Keratinocyte (primary cell): ENCODE measurements around the gene POLK. TPM values are rescaled to one million over a fixed set of nuclear protein-coding genes. Genes with fewer than 3 reads are reported as not detected.

ENCODE experiments used
- DNase-seq: peaks from one replicate; pipeline ENCODE4 v3.0.0-alpha.2; 2011; ENCODE audit warnings: low read depth, missing footprints, low spot score
- FAIRE-seq: peaks from 2 replicates; lab custom pipeline; 2011; peaks lifted over from hg19 to GRCh38; lab: Jason Lieb, UNC
- H2AFZ ChIP-seq: 2 replicates; pipeline ENCODE4 v1.6.0; 2012; ENCODE audit warnings: low read length, control low read depth, inconsistent platforms; ENCODE audit not compliant: control insufficient read depth
- H3K27ac ChIP-seq: 2 replicates; pipeline ENCODE4 v1.5.1; 2011; ENCODE audit warnings: low read length; ENCODE audit not compliant: control insufficient read depth, insufficient read depth
- H3K27me3 ChIP-seq: 3 replicates; pipeline ENCODE4 v1.6.0; 2011; ENCODE audit warnings: low read length; ENCODE audit not compliant: control insufficient read depth, insufficient read depth; ENCODE audit errors: extremely low read depth
- H3K36me3 ChIP-seq, 2 experiments: 2 replicates in 1 of 2; 3 replicates in 1 of 2; pipeline ENCODE4 v1.5.1; 2011; ENCODE audit warnings: low read length in 2 of 2, mild to moderate bottlenecking in 1 of 2; ENCODE audit not compliant: control insufficient read depth in 2 of 2, insufficient read depth in 2 of 2; ENCODE audit errors: extremely low read depth in 1 of 2
- H3K4me1 ChIP-seq: 3 replicates; pipeline ENCODE4 v1.5.1; 2011; ENCODE audit warnings: low read length; ENCODE audit not compliant: control insufficient read depth, insufficient read depth; ENCODE audit errors: extremely low read depth
- H3K4me2 ChIP-seq: 3 replicates; pipeline ENCODE4 v1.6.0; 2011; ENCODE audit warnings: low read depth, low read length; ENCODE audit not compliant: control insufficient read depth, insufficient read depth; ENCODE audit errors: extremely low read depth
- H3K4me3 ChIP-seq, 3 experiments: fragments of 200-600 bp in 1 of 3; sonication (generic) in 1 of 3; 2 replicates in 2 of 3; 3 replicates in 1 of 3; pipeline ENCODE4 v1.5.1; 2011 to 2016; ENCODE audit warnings: low read length in 3 of 3, mild to moderate bottlenecking in 3 of 3, control low read depth in 2 of 3, inconsistent platforms in 1 of 3, low read depth in 1 of 3, mixed read lengths in 1 of 3, mixed run types in 1 of 3, moderate library complexity in 1 of 3; ENCODE audit not compliant: control insufficient read depth in 2 of 3, insufficient read depth in 2 of 3; ENCODE audit errors: extremely low read depth in 1 of 3
- H3K79me2 ChIP-seq: 2 replicates; pipeline ENCODE4 v1.6.0; 2012; ENCODE audit warnings: low read length; ENCODE audit not compliant: control insufficient read depth, insufficient read depth
- H3K9ac ChIP-seq: 3 replicates; pipeline ENCODE4 v1.6.0; 2011; ENCODE audit warnings: low read length; ENCODE audit not compliant: control insufficient read depth, insufficient read depth; ENCODE audit errors: extremely low read depth
- H3K9me1 ChIP-seq: 3 replicates; pipeline ENCODE4 v1.6.0; 2011; ENCODE audit warnings: low read length; ENCODE audit not compliant: control insufficient read depth, insufficient read depth; ENCODE audit errors: extremely low read depth
- H3K9me3 ChIP-seq: 2 replicates; pipeline ENCODE4 v1.5.1; 2012; ENCODE audit warnings: low read depth, low read length; ENCODE audit not compliant: control insufficient read depth
- H4K20me1 ChIP-seq: 3 replicates; pipeline ENCODE4 v1.6.0; 2011; ENCODE audit warnings: low read length; ENCODE audit not compliant: control insufficient read depth, insufficient read depth; ENCODE audit errors: extremely low read depth
- CTCF ChIP-seq, 3 experiments: IDR thresholded peaks in 1 of 3; conservative IDR thresholded peaks in 1 of 3; optimal IDR thresholded peaks in 1 of 3; 2 replicates in 2 of 3; 3 replicates in 1 of 3; pipeline versions ENCODE3 to v1.5.1; 2011; ENCODE audit warnings: low read length in 3 of 3, mild to moderate bottlenecking in 3 of 3, moderate library complexity in 2 of 3, control low read depth in 1 of 3, inconsistent platforms in 1 of 3; ENCODE audit not compliant: insufficient read depth in 2 of 3; ENCODE audit errors: extremely low read depth in 1 of 3
- EZH2 ChIP-seq: IDR thresholded peaks from one replicate; pipeline ENCODE4 v1.6.1; 2012; ENCODE audit warnings: inconsistent platforms, mild to moderate bottlenecking, low read length, moderate library complexity
- dilution Hi-C: fragments of 300-500 bp; cut with MboI; formaldehyde crosslinking; loops from one replicate; pipeline ENCODE4 v1.7.0; 2020; ENCODE audit warnings: low sequenced_read_pairs; ENCODE audit not compliant: extremely low pct_ligation_motif_present
- polyA plus RNA-seq, 5 experiments: library from polyadenylated mRNA; depleted of rRNA in 3 of 5; stranded (reverse) in 3 of 5; stranded (forward) in 1 of 5; unstranded in 1 of 5; fragments of >200 nt; gene quantifications; 1 replicate in 1 of 5; 2 replicates in 3 of 5; 3 replicates in 1 of 5; pipeline versions ENCODE4 v1.2.1 to v1.2.3, GENCODE V29; 2011 to 2012; ENCODE audit warnings: missing spikeins in 2 of 5, low read depth in 1 of 5, low replicate concordance in 1 of 5

Gene POLK
- polyA plus RNA-seq, 1 donor (not counting 4 experiments of a cell fraction or from before 2014, with no cell fraction given), result 25.8 TPM

DNA sequence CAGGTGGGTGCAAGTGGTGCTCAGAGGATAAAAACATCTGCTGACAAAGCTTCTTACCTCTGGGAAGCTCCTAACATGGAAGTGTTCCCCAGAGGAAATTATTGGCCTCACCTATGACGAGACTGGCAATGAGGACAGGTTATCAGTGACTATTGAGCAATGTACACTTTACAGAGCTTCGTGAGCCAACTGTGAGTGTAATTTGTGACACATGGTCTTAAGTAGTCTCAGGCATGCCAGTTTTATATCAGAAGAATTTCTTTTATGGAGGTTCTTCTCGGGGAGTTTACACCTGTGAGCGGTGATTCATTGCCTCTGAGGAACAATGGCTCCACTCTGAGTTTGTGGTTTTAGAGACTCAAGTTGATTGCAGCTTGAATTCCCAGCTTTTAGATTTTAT is 110.9 kb downstream of the POLK start:
- H3K4me2 ChIP-seq, result peak overlapping the region; percentile 54
- H3K9me3 ChIP-seq, result no peaks in the 10 kb centered on the region
- H2AFZ ChIP-seq, result no peak overlapping the region
- TF ChIP-seq CTCF (optimal IDR thresholded peaks at IDR 0.05 in 1 of 3, IDR thresholded peaks at IDR 0.05 in 1 of 3, conservative IDR thresholded peaks at IDR 0.05 in 1 of 3; ENCODE audit: extremely low read depth in 1 of 3, insufficient read depth in 2 of 3, low read length in 3 of 3) (no peak), EZH2 (no peak)
- H3K9ac ChIP-seq, result peak overlapping the region; percentile 35
- peak; percentile 98 for FAIRE-seq
- H3K27me3 ChIP-seq, result no peaks in the 10 kb centered on the region
- H3K4me1 ChIP-seq, result peaks cover 41% of the 10 kb centered on the region
- DNase-seq, result peak; percentile 84
- H3K27ac ChIP-seq, result peak overlapping the region; percentile 68
- no peaks in the 10 kb centered on the region for H4K20me1 ChIP-seq
- dilution Hi-C loops, result no loop called here
- no peak overlapping the region for H3K4me3 ChIP-seq
- H3K36me3 ChIP-seq, result no peaks in the 10 kb centered on the region
- H3K79me2 ChIP-seq, result no peaks in the 10 kb centered on the region
- no peaks in the 10 kb centered on the region for H3K9me1 ChIP-seq

DNA sequence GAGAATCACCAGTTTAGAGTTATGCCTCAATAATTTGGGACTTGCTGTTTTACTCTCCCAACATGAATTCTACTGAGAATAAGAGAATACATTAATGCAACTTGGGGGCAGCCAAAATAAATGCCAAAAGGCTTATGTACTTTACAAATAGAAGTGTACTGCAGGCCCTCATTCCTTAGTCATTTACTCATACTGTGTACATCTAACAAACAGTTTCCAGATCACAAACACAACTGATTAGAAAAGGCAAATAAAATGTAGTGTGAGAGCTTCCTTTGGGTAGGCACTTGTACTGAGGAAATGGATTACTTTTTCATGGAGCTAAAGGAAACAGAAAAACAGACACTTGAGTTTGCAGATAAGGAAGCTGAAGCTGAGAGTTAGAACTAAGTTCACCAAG is 112.2 kb downstream of the POLK start:
- peak overlapping the region; percentile 11 for H3K4me2 ChIP-seq
- no peaks in the 10 kb centered on the region for H4K20me1 ChIP-seq
- no peaks in the 10 kb centered on the region for H3K36me3 ChIP-seq
- dilution Hi-C loops, result no loop called here
- no peaks in the 10 kb centered on the region for H3K79me2 ChIP-seq
- H3K4me3 ChIP-seq, result no peak overlapping the region
- FAIRE-seq, result no peak
- H3K4me1 ChIP-seq, result peaks cover 38% of the 10 kb centered on the region
- no peaks in the 10 kb centered on the region for H3K9me1 ChIP-seq
- no peaks in the 10 kb centered on the region for H3K27me3 ChIP-seq
- DNase-seq, result no peak
- H3K9me3 ChIP-seq, result no peaks in the 10 kb centered on the region
- peak overlapping the region; percentile 50 for H2AFZ ChIP-seq
- H3K27ac ChIP-seq, result no peak overlapping the region
- no peak overlapping the region for H3K9ac ChIP-seq
- TF ChIP-seq CTCF (optimal IDR thresholded peaks at IDR 0.05 in 1 of 3, IDR thresholded peaks at IDR 0.05 in 1 of 3, conservative IDR thresholded peaks at IDR 0.05 in 1 of 3; ENCODE audit: extremely low read depth in 1 of 3, insufficient read depth in 2 of 3, low read length in 3 of 3) (no peak), EZH2 (no peak)
